Mucosa of descending colon (tissue), 3 donors: ENCODE data around the gene CHD3. TPM values are rescaled to one million over a fixed set of nuclear protein-coding genes. Genes with fewer than 3 reads are reported as not detected.

Experiments used
- ATAC-seq: fragments of 200-7000 bp; cut with Tn5 transposase; one replicate; pipeline ENCODE4 v1.9.1; 2020; ENCODE audit warnings: mild to moderate bottlenecking, moderate library complexity
- DNase-seq, 3 donors: peaks; one replicate each; pipeline ENCODE4 v3.0.0-alpha.2; 2020
- H3K36me3 ChIP-seq: fragments of 200-600 bp; one replicate; pipeline ENCODE4 v1.8.0; 2021; ENCODE audit warnings: low read depth, mild to moderate bottlenecking
- H3K4me1 ChIP-seq: fragments of 200-600 bp; one replicate; pipeline ENCODE4 v1.8.0; 2021; ENCODE audit warnings: low read depth, mild to moderate bottlenecking
- H3K4me3 ChIP-seq: fragments of 200-600 bp; one replicate; pipeline ENCODE4 v1.8.0; 2021; ENCODE audit warnings: mild to moderate bottlenecking
- H3K9me3 ChIP-seq: fragments of 200-600 bp; one replicate; pipeline ENCODE4 v1.8.0; 2021; ENCODE audit warnings: mild to moderate bottlenecking
- intact Hi-C, 2 donors: fragments of 100-400 bp; cut with DNase I in 1 of 2; cut with micrococcal nuclease in 1 of 2; formaldehyde crosslinking; loops; one replicate each; pipeline versions ENCODE4 v1.11.0 to v1.11.1; 2022; cut with DNase I, micrococcal nuclease
- total RNA-seq, 3 donors: library from RNA; stranded (reverse); fragmentation: NEBNext Ultra II Directional in 2 of 3; extraction: Animal tissue kit (Norgen Biotek cat#: 25700) in 2 of 3; gene quantifications; one replicate each; pipeline versions ENCODE4 v1.2.1 to v1.2.4, GENCODE V29; 2021 to 2023
- TF ChIP-seq, protein P1 (sequence below): fragments of 200-600 bp; IDR thresholded peaks from one replicate; pipeline ENCODE4 v1.8.0; 2022; ENCODE audit warnings: antibody characterized with exemption, mild to moderate bottlenecking
- donor health status: DM: no; HTN: no; CAD: no; lungs with moderate emphysema.
- donor health status: DM: no; HTN: no; CAD: no.
- donor health status: DM: no; HTN: yes; CAD: no.

CHD3 gene
- total RNA-seq, 3 donors from 2014 or later = 52.7 to 151 (median 56.5) TPM

DNA sequence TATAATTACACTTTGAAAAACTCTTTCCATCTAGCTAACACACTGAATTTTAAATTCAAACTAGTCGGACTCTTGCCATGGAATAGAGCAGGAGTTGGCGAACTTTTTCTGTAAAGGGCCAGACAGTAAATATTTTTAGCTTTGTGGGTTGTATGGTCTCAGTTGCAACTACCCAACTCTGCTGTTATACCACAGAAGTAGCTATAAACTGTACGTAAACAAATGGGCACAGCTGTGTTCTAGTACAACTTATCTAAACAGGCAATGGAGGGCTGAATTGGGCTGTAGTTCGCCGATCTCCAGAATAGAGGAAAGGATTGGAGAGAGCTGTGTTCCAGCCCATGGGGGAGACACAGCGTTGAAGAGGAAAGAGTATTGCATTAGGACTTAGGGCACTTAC lies 52.2 kb downstream of the CHD3 start:
- no peak overlapping the region for H3K4me3 ChIP-seq
- TF ChIP-seq, protein P1, sequence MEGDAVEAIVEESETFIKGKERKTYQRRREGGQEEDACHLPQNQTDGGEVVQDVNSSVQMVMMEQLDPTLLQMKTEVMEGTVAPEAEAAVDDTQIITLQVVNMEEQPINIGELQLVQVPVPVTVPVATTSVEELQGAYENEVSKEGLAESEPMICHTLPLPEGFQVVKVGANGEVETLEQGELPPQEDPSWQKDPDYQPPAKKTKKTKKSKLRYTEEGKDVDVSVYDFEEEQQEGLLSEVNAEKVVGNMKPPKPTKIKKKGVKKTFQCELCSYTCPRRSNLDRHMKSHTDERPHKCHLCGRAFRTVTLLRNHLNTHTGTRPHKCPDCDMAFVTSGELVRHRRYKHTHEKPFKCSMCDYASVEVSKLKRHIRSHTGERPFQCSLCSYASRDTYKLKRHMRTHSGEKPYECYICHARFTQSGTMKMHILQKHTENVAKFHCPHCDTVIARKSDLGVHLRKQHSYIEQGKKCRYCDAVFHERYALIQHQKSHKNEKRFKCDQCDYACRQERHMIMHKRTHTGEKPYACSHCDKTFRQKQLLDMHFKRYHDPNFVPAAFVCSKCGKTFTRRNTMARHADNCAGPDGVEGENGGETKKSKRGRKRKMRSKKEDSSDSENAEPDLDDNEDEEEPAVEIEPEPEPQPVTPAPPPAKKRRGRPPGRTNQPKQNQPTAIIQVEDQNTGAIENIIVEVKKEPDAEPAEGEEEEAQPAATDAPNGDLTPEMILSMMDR = no peak
- intact Hi-C loops = no loop called here
- no peak for DNase-seq
- H3K9me3 ChIP-seq = no peaks in the 10 kb centered on the region
- no peaks in the 10 kb centered on the region for H3K4me1 ChIP-seq
- H3K36me3 ChIP-seq = peaks cover 9% of the 10 kb centered on the region
- no peak for ATAC-seq

DNA sequence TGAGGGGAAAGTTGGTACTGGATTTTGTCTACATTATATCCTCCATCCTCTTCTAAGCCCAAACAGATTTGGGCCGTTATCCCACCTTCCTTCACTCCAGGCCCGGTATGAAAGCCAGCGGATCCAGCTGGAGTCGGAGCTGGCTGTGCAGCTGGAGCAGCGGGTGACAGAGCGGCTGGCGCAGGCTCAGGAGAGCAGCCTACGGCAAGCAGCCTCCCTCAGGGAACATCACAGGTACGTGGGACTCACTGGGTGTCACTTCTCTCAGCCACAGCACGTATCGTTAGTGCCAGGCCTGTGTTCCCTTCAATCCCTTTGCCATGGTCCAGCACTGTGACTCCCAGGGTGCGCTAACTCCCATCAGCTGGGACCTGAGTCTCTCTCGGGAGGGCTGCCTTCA lies 54.7 kb downstream of the CHD3 start:
- TF ChIP-seq, protein P1 = no peak
- intact Hi-C loops = no loop called here

DNA sequence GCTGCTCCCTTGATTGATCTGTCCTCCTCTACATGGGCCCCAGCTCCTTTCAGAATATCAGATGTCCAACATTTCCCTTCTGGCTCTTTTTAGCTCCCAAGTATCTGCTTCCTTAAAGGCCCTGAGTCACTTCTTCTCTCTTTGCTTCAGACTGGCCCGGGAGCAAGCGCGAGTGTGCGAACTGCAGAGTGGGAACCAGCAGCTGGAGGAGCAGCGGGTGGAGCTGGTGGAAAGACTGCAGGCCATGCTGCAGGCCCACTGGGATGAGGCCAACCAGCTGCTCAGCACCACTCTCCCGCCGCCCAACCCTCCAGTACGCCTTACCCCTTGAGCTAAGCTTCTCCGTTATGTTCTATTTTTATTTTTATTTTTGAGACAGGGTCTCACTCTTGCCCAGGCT lies 55.7 kb downstream of the CHD3 start:
- TF ChIP-seq, protein P1 = no peak
- DNase-seq (no peak), ATAC-seq (no peak)
- H3K4me1 ChIP-seq = no peaks in the 10 kb centered on the region
- no peaks in the 10 kb centered on the region for H3K9me3 ChIP-seq
- intact Hi-C loops = no loop called here
- H3K36me3 ChIP-seq = peaks cover 9% of the 10 kb centered on the region
- no peak overlapping the region for H3K4me3 ChIP-seq

More for the DNA sequence above, 54.7 kb downstream of the CHD3 start:
- ATAC-seq = no peak
- Histone ChIP-seq H3K4me3 (no peak overlapping the region), H3K4me1 (no peaks in the 10 kb centered on the region), H3K36me3 (peaks cover 9% of the 10 kb centered on the region), H3K9me3 (no peaks in the 10 kb centered on the region)
- no peak for DNase-seq

DNA sequence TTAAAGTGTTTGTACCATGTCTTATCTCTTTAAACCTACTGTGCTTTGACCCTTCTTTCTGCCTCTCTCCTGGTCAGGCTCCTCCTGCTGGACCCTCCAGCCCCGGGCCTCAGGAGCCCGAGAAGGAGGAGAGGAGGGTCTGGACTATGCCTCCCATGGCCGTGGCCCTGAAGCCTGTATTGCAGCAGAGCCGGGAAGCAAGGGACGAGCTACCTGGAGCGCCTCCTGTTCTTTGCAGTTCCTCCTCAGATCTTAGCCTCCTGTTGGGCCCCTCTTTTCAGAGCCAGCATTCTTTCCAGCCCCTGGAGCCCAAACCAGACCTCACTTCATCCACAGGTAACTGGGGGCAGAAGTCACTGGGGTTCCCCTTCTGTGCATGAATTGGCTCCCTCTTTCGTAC lies 57.1 kb downstream of the CHD3 start:
- DNase-seq (no peak), ATAC-seq (no peak)
- Histone ChIP-seq H3K4me1 (no peaks in the 10 kb centered on the region), H3K9me3 (no peaks in the 10 kb centered on the region), H3K36me3 (peaks cover 9% of the 10 kb centered on the region), H3K4me3 (no peak overlapping the region)
- intact Hi-C loops = no loop called here
- TF ChIP-seq, protein P1 = no peak

GRCh38 chr17:7946441-7946840 lies 57.9 kb downstream of the CHD3 start:
- no peak overlapping the region for H3K4me3 ChIP-seq
- DNase-seq = no peak
- ATAC-seq = no peak
- intact Hi-C loops = no loop called here
- H3K36me3 ChIP-seq = peaks cover 9% of the 10 kb centered on the region
- no peaks in the 10 kb centered on the region for H3K4me1 ChIP-seq
- no peaks in the 10 kb centered on the region for H3K9me3 ChIP-seq
- TF ChIP-seq, protein P1 = no peak

DNA sequence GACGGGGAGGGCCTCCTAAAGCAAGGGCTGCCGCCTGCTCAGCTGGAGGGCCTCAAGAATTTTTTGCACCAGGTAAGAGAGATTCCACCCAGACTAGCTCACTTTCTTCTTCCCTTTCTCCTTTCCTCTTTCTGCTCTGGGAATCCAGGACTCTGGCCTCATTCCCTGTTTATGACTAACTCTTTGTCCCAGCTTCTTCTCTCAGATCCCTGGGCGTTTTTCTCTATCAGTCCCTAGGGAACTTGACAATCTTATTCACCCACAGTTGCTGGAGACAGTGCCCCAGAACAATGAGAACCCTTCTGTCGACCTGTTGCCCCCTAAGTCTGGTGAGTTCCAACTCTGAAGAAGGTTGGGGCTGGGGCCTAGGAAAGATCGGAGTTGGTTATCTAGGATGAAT lies 59.1 kb downstream of the CHD3 start:
- DNase-seq (no peak), ATAC-seq (no peak)
- no peak overlapping the region for H3K4me3 ChIP-seq
- TF ChIP-seq, protein P1 = no peak
- H3K4me1 ChIP-seq = no peaks in the 10 kb centered on the region
- H3K36me3 ChIP-seq = peaks cover 9% of the 10 kb centered on the region
- intact Hi-C loops = no loop called here
- no peaks in the 10 kb centered on the region for H3K9me3 ChIP-seq
